22Rv1 (cell line): ENCODE results near the gene CENPQ.
A peak's percentile ranks its signal among the peaks of the same experiment; 100 is the strongest.

ENCODE experiments used
- H3K27ac ChIP-seq: fragments of 450-650 bp; 2 replicates; pipeline ENCODE4 v1.5.1; 2017
- ZFX ChIP-seq: fragments of 450-650 bp; IDR thresholded peaks from 2 replicates; pipeline ENCODE4 v1.6.1; 2017; ENCODE audit warnings: antibody characterized with exemption, borderline replicate concordance
- TF ChIP-seq, protein P1 (sequence below): fragments of 450-650 bp; IDR thresholded peaks from 2 replicates; pipeline ENCODE4 v1.5.1; 2017; ENCODE audit warnings: mild to moderate bottlenecking

Gene CENPQ, protein sequence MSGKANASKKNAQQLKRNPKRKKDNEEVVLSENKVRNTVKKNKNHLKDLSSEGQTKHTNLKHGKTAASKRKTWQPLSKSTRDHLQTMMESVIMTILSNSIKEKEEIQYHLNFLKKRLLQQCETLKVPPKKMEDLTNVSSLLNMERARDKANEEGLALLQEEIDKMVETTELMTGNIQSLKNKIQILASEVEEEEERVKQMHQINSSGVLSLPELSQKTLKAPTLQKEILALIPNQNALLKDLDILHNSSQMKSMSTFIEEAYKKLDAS

DNA sequence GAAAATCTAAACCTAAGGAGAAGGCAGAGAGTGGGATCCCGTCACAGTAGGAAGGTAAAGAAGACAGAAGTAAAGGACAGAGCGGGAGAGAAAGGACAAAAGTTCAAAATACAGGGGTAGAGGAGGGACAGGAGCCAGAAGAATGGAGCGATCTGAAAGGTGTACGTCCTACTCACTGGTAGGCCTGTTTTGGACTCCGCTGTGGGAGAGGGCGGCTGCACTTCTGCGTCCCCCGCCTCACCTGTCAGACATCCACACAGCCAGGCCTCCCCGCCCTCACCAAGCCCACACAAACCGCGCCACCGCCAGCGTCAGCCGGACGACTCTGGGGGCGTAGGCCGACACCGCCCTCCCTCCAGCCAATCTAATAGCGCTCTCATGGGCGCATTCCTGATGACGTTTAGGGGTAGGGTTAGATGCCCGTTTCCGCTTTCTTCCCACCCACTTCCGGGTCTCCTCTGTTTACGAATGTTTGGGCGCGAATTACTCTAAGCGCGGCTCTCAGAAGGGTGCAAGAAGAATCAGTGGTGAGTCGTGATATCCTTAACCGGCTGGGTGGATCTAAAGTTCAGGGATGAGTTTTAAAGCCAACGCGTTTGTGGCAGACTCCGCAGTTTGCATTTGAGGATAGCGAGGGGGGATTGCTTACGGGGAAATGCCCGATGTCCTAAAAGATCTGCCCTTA lies at the start of gene CENPQ, which contains the start of gene MMUT:
CENPQ (plus strand) TSS at position 444 of the 685 bp plus-strand sequence. CDS start 6,807 bp downstream, outside the sequence.
MMUT (minus strand) TSS at position 327 of the 685 bp plus-strand sequence. CDS start 3,787 bp downstream, outside the sequence.
- H3K27ac ChIP-seq = peak within 1 kb of the TSS; percentile 74
- TF ChIP-seq ZFX = no peak
- TF ChIP-seq, protein P1, sequence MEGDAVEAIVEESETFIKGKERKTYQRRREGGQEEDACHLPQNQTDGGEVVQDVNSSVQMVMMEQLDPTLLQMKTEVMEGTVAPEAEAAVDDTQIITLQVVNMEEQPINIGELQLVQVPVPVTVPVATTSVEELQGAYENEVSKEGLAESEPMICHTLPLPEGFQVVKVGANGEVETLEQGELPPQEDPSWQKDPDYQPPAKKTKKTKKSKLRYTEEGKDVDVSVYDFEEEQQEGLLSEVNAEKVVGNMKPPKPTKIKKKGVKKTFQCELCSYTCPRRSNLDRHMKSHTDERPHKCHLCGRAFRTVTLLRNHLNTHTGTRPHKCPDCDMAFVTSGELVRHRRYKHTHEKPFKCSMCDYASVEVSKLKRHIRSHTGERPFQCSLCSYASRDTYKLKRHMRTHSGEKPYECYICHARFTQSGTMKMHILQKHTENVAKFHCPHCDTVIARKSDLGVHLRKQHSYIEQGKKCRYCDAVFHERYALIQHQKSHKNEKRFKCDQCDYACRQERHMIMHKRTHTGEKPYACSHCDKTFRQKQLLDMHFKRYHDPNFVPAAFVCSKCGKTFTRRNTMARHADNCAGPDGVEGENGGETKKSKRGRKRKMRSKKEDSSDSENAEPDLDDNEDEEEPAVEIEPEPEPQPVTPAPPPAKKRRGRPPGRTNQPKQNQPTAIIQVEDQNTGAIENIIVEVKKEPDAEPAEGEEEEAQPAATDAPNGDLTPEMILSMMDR = no peak

DNA sequence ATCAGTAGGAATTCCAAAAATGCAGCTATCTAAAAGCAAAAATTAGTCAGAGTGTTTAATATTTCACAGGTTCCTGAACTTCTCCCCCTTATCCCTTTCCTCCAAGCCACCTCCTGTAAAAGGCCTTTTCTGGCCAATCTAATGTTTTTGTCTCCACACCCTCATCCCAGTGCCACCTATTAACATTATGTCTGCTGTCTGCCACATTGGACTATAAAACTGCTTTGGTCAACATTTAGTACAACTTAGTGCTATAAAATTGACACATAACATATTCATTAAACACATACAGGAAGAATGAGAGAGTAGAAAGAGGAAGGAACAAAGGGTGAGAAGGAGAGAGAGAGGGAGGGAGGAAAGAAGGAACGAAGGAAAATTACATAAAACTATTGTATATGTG lies 47.8 kb upstream of the CENPQ start:
- no peak overlapping the region for H3K27ac ChIP-seq

DNA sequence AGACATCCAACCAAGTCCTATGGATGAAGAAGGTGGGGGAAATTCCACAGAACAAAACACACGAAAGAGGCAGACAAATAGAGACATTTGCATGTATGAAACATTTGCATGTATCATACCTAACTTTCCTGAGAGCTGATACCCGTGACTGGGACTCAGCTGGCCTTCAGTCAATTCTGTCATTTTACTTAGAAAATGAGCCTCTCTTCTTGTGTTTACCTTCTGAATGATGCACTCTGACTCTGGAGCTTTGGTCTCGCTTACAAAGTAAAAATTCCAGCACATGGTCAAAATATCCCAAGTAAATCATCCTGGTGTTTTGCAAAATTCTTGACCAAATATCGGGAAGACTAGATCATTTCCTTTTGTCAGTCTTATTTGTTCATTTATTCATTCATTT lies 47.0 kb upstream of the CENPQ start:
- H3K27ac ChIP-seq = no peak overlapping the region
- TF ChIP-seq, protein P1 = no peak
- no peak for TF ChIP-seq ZFX

More for the DNA sequence above, 47.8 kb upstream of the CENPQ start:
- TF ChIP-seq, protein P1 = no peak
- no peak for TF ChIP-seq ZFX

DNA sequence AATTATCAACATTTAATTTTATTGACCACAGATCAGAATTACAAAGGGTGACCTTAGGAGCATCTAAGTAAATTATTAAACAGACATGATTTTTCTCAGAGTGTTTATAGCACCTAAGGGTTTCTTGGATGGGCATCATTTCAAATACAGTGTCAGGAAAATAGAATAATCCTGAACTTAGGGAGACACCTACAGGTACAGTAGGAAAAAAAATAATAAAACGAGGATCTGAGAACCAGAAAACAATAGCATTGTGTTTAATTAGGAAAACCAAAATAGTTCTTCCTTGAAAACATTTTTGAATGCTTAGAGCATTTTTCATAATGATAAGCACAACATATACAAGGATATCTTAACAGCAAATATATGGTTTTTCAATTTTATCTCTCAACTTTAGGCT lies 39.4 kb upstream of the CENPQ start:
- TF ChIP-seq, protein P1 = peak; percentile 48
- no peak for TF ChIP-seq ZFX
- H3K27ac ChIP-seq = no peak overlapping the region

DNA sequence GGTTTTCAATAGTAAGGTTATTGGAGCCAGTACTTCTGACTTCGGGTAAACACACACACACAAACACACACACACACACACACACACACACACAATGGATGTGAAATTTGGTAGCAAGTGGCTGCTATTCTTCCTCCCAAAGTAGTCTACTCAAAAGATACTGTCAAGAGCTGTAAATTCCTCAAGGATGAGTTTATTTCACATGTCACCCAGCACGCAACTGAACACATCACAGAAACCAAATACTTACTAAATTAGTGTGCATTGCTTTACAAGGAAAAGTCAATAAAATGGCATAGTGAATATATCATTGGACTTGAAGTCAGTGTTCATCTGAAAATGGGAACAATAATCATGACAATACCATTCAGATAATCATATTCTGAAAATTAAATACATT lies 33.0 kb upstream of the CENPQ start:
- TF ChIP-seq, protein P1 = no peak
- TF ChIP-seq ZFX = no peak
- no peak overlapping the region for H3K27ac ChIP-seq

DNA sequence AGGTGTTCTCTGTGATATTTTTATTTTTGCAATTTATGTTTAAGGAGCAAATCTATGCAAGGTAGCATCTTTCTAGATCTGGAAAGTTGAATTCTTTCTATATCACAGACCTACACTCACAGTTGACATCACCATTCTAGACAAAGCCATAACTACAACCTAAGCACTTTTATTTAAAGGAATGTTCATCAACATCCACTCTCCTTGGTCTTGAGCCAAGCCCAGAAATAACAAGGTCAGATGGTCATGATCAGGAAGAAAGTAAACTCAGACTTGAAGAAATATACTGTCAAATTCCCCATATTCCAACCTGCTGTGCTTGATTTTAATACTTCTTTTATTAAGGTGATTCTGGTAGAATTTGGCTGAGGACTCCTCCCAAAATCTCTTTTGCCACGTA lies 32.3 kb upstream of the CENPQ start:
- no peak overlapping the region for H3K27ac ChIP-seq
- TF ChIP-seq, protein P1 = no peak
- no peak for TF ChIP-seq ZFX

DNA sequence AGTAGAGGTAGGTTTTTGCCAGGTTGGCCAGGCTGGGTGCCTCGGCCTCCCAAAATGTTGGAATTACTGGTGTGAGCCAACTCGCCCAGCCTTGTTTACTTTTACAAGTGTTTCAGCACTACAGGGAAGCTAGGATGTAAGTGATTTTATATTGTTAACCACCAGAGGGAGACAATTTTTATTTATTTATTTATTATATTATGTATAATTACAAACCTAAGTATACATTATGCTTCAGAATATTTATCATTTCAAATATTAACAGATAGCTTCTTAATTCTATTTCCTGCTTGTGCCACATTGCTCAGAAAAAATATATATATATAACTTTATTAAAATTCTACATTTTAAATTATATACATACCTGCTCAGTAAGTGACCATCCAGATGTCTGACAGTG lies 9.9 kb upstream of the CENPQ start:
- TF ChIP-seq, protein P1 = peak; percentile 39
- TF ChIP-seq ZFX = no peak
- no peak overlapping the region for H3K27ac ChIP-seq
